Activated CD8-positive, alpha-beta memory T cell treated with anti-CD3 and anti-CD28 coated beads, Interleukin-2, amount 50 U/mL, for 48 hours (primary cell): ENCODE results near the gene TAF4B.
"Not testable (repeated sequence)": the region's sequence is repeated elsewhere in the genome, so short reads cannot be mapped to it uniquely, and the experiment has no call there.

Experiments
- DNase-seq: peaks from one replicate; pipeline ENCODE4 v3.0.0-alpha.2; 2020

The TAF4B gene

GRCh38 chr18:26312199-26312598 lies 86.0 kb downstream of the TAF4B start:
- no peak for DNase-seq

GRCh38 chr18:26317398-26317797 lies 91.2 kb downstream of the TAF4B start:
- DNase-seq, result no peak

GRCh38 chr18:26320686-26321085 lies 94.4 kb downstream of the TAF4B start:
- no peak for DNase-seq

- no peak for DNase-seq
Observed at GRCh38 chr18:26322890-26323653, 96.8 kb downstream of the TAF4B start.

- DNase-seq, result no peak
Observed at GRCh38 chr18:26325771-26326170, 99.5 kb downstream of the TAF4B start.

DNA sequence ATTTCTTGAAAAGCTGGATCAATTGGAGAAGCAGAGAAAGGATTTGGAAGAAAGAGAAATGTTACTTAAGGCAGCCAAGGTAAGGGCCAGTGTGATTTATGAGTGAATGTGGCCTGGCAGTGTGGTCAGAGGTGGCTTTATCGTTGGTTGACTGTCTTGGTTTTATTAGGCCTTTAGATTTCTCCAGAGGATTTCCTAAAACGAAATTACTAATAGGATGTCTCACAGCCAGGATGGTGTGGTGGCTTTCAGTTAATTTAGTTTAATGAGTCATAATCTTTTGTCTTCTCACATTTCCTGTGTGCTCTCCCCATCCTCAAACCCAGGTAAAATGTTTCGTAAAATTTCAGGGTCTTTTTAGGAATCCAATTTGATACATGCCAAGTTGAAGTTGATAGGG lies 100.8 kb downstream of the TAF4B start:
- no peak for DNase-seq

DNA sequence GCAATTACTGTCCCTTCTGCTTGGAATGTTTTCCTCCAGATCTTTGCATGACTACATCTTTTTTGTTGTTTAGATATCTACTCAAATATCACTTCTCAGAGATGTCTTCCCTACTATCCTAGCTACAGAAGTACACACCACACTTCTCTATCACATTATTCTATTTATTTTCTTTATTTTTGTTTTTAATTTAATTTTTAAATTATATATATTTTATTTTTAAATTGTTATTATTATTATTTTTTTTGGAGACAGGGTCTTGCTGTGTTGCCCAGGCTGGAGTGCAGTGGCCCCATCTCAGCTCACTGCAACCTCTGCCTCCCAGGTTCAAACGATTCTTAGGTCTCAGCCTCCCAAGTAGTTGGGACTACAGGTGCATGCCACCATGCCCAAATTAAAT lies 106.7 kb downstream of the TAF4B start:
- DNase-seq, result no peak

GRCh38 chr18:26335156-26335555 lies 108.9 kb downstream of the TAF4B start:
- no peak for DNase-seq

GRCh38 chr18:26335571-26336487 lies 109.6 kb downstream of the TAF4B start:
- no peak for DNase-seq

- no peak for DNase-seq
Observed at GRCh38 chr18:26336572-26336971, 110.3 kb downstream of the TAF4B start.

GRCh38 chr18:26342646-26343045 lies 116.4 kb downstream of the TAF4B start:
- DNase-seq, result no peak

DNA sequence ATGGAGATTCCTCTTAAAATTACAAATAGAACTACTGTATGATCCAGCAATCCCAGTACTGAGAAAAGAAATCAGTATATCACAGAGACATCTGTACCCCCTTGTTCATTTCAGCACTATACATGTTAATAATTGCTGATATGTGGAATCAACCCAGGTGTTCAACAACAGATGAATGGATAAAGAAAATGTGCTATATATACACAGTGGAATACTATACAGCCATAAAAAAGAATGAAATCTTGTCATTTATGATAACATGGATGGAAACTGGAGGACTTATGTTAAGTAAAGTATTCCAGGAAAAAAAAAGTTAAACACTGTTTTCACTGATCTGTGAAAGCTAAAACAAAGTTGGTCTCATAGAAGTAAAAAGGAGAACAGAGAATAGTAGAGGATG lies 124.7 kb downstream of the TAF4B start:
- DNase-seq, result no peak

DNA sequence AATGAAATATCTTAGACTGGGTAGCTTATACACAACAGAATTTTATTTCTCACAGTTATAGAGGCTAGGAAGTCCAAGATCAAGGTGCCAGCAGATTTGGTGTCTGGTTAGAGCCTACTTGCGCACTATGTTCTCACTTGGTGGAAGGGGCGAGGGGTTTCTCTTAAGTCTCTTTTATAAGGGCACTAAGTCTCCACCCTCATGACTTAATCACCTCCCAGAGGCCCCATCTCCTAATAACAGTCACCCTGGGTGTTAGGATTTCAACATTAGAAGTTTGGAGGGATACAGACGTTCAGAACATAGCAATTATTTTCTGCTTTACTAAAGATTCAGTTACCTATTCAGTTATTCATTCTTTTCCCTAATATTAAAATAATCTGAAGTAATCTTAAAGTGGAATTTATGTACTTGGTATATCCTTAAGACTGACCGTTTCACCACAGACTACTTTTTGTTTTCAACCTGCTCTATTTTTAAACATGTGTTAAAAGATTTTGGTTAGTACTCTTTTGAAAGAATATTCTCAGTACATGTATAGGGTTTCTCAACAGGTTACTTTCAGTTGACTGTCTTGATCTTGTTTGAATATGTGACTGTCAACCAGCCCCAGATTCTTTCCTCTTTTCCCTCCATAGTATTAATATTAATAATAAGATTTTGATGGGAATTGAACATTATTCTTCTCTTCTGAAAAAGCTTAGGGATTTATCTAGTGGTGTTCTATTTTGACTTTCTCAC lies 130.0 kb downstream of the TAF4B start:
- DNase-seq, result no peak

DNA sequence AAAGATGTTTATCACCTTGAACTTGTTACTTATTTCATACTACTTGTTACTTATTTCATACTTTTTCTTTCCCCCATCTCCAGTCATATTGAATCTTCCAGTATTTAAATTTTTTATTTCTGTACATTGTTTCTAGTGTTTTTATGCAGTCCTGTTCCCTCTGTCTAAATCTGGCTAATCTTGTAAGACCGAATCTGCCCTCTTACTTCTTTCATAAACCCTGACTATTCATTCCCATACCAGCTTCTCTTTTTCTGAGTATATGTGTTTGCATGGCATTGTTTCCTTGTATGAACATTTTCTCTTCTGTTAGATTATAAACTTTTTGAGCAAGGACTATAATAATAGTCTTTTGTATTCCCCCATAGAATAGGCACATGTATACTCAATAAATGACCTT lies 131.7 kb downstream of the TAF4B start:
- no peak for DNase-seq

DNA sequence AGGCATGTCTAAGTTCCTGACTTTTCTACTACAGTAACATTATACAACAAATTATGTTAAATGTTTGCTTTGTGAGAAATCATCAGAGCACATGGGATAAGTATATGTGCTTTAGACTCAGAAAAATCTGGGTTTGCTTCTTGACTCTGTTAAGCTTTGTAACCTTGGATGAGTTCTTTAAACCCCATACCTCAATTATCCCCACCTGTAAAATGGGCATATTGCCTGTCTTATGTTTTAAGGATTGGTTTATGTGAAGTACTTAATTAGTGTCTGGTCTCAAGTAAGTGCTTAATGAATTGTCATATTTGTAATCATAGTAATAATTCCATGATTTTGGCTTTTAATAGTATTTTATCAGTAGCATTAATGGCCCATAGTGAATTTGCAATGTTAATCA lies 135.8 kb downstream of the TAF4B start:
- DNase-seq, result no peak

- no peak for DNase-seq
Observed at GRCh38 chr18:26367425-26367824, 141.2 kb downstream of the TAF4B start.

- no peak for DNase-seq
Observed at GRCh38 chr18:26370037-26370436, 143.8 kb downstream of the TAF4B start.

GRCh38 chr18:26376105-26376504 lies 149.9 kb downstream of the TAF4B start:
- DNase-seq, result no peak

GRCh38 chr18:26378701-26379100 lies 152.5 kb downstream of the TAF4B start:
- no peak for DNase-seq

DNA sequence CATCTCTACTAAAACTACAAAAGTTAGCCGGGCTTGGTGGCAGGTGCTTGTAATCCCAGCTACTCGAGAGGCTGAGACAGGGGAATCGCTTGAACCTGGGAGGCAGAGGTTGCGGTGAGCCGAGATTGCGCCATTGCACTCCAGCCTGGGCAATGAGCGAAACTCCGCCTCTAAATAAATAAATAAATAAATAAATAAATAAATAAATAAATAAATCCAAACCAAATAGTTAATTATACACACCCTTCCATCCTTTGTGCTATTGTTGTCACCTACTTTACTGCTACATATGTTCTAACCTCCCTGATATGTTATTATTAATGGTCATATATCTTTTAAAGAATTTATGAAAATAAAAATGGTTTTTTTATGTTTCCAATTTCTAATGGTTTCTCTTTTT lies 155.3 kb downstream of the TAF4B start:
- DNase-seq, result not testable (repeated sequence)

- no peak for DNase-seq
Observed at GRCh38 chr18:26383454-26384270, 157.4 kb downstream of the TAF4B start.

GRCh38 chr18:26386002-26386401 lies 159.8 kb downstream of the TAF4B start:
- no peak for DNase-seq

DNA sequence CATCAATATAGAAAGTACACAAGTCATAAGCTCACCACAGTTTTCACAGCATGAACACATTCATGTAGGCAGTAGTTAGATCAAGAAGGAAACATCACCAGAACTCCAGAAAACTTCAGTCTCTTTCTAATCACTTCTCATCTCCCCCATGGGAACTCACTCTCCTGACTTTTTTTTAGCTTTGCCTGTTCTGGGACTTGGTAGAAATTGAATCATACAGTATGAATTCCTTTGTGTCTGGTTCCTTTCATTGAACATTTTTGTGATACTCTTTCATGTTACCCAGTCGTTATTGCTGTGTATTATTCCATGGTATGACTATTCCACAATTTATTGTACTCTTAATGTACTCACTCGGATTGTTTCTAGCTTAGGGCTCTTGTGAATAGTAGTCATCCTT lies 160.2 kb downstream of the TAF4B start:
- no peak for DNase-seq
